Measurements from ENCODE around the gene SMIM28.

The SMIM28 gene

DNA sequence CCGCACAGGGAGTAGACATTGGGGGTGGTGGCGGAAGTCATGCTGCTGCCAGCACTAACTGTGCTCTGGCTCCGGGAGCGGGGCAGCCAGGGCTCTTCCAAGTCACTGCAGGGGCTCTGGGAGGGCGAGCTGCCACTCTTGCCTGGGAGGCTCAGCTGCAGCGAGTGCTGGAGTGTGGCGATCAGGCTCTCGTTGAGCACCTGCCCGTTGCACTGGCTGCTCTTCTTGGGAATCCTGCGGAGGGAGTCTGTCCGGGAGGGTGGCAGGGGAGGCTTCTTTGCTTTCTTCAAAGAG is 54.3 kb downstream of the SMIM28 start:
- no peak for ATAC-seq
